ENCODE results near the gene CTU2. TPM values are rescaled to one million over a fixed set of nuclear protein-coding genes. Genes with fewer than 3 reads are reported as not detected.

Gene CTU2
- total and polyA plus RNA-seq, 10 of the 15 experiments (the other 5 are each of a cell fraction or from before 2014, with no cell fraction given) = 0.32 to 44.5 (median 18.2) TPM

DNA sequence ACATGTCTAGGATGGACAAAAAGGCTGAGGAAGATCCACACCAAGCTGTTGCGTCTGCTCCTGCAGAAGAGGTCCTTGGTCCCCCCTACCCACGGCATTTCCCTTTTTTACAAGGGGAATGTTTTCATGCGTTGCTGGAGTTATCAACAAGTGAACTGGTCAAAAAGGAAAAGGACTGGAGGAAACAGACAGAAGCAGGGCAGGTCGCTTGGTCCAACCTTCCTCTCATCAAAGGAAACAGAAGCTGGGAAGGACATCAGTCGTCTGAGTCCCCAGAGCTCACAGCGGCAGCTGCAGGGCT lies 52.6 kb downstream of the CTU2 start (continued):
- TF ChIP-seq, protein P1, sequence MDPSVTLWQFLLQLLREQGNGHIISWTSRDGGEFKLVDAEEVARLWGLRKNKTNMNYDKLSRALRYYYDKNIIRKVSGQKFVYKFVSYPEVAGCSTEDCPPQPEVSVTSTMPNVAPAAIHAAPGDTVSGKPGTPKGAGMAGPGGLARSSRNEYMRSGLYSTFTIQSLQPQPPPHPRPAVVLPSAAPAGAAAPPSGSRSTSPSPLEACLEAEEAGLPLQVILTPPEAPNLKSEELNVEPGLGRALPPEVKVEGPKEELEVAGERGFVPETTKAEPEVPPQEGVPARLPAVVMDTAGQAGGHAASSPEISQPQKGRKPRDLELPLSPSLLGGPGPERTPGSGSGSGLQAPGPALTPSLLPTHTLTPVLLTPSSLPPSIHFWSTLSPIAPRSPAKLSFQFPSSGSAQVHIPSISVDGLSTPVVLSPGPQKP (IDR thresholded peaks at IDR 0.05; ENCODE audit: low read depth, low read length) = no peak
- no peak for TF ChIP-seq SMAD1 (IDR thresholded peaks at IDR 0.05; ENCODE audit: low read depth, partially characterized antibody)
- TF ChIP-seq MAX (IDR thresholded peaks at IDR 0.05; ENCODE audit: low read depth, low read length) = no peak
- TF ChIP-seq ATF7 (IDR thresholded peaks at IDR 0.05; ENCODE audit: low read depth) = no peak

DNA sequence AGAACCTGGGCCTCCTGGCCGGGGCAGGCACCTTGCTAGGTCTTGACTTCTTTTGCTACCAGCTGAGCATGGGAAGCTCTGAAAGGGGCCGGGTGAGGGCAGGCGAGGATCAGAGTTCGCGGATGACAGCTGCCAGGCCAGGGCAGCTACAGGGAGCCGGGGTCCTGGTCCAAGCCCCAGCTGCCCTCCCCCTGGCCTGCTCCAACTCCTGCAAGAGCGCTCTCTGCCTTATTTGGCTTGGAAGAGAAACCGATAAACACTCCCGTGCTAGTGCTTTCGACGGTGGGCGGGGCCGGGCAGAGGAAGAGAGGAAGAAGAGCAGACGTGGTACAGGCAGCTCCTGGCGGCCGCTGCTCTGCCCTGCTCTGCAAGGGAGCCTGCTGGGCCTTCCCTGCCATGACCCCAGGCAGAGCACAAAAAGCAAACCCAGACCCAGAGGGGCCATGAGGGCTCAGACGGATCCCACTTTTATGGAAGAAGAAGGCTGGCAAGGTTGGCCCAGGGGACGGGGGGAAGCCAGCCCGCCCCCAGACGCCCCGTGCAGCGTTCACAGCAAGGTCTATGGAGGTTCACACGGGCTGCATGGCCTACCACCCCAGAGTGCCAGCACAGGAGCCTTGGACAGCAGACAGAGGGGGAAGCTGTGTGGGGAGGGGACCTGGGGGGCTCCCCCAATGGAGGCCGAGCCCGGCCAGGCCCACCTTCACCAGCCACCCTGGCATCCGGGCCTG lies 53.1 kb downstream of the CTU2 start:
- no peak overlapping the region for H3K27ac ChIP-seq (ENCODE audit: control insufficient read depth, insufficient read depth)
- H3K79me2 ChIP-seq (ENCODE audit: control insufficient read depth, insufficient read depth, low read length) = peaks cover 4% of the 10 kb centered on the region
- no peak overlapping the region for H3K4me3 ChIP-seq
- H3K4me1 ChIP-seq (ENCODE audit: control insufficient read depth, insufficient read depth, low read length) = no peaks in the 10 kb centered on the region
- H4K20me1 ChIP-seq (ENCODE audit: control insufficient read depth, insufficient read depth) = no peaks in the 10 kb centered on the region; the same call in none of the 2 replicates
- FAIRE-seq (no peak), ATAC-seq (no peak), DNase-seq (ENCODE audit: low read depth, low spot score) (no peak)
- RAD21 ChIA-PET (ENCODE audit: unreplicated experiment) = interaction anchor here (1.1 kb wide), 1 partner anchor 19 kb away, joined by 3 read pairs; no protein-coding TSS in a partner anchor
- H3K27me3 ChIP-seq (replicated peaks in 1 of 2; ENCODE audit: control insufficient read depth in 2 of 2, insufficient read depth in 2 of 2, low read length in 1 of 2) = no peaks in the 10 kb centered on the region
- CTCF ChIA-PET = interaction anchor here (1.1 to 1.3 kb wide), 2 partner anchors 16 to 22 kb away, joined by 3 to 4 read pairs; no protein-coding TSS in a partner anchor
- TF ChIP-seq MLLT1 (IDR thresholded peaks at IDR 0.05) = no peak
- TF ChIP-seq CHD2 (IDR thresholded peaks at IDR 0.05; ENCODE audit: borderline replicate concordance, low read depth, low read length) = no peak
- no peak for TF ChIP-seq SMARCA5 (IDR thresholded peaks at IDR 0.05)
- BruUV-seq (replicated peaks) = no TSS peak
- 82% methylated on average over 20 of the region's 26 CpGs for WGBS (ENCODE audit: insufficient coverage, insufficient replicate concordance, low lambda C conversion rate, missing lambda C conversion rate)
- no peak overlapping the region for H2AFZ ChIP-seq (ENCODE audit: control insufficient read depth, low read depth, low read length)
- no peaks in the 10 kb centered on the region for H3K9me3 ChIP-seq (replicated peaks; ENCODE audit: control insufficient read depth, insufficient read depth, low read length)
- no peak overlapping the region for H3K9ac ChIP-seq (ENCODE audit: control insufficient read depth, insufficient read depth, low read length)
- H3K4me2 ChIP-seq (ENCODE audit: control insufficient read depth, insufficient read depth) = no peak overlapping the region
- in situ Hi-C loops (cut with MboI) (no loop called here), intact Hi-C loops (cut with micrococcal nuclease; ENCODE audit: unreplicated experiment) (no loop called here)
- peaks cover 0 to 5% of the 10 kb centered on the region in 2 experiments; a peak in 3 of 4 replicates for H3K36me3 ChIP-seq (ENCODE audit: control insufficient read depth in 2 of 2, insufficient read depth in 2 of 2, low read length in 1 of 2)
- SMC1A ChIA-PET (ENCODE audit: uncharacterized antibody, unreplicated experiment) = no interaction called here
- POLR2A ChIA-PET = no interaction called here

Measured in GM12878 (cell line).